ENCODE measurements around the gene ETHE1. TPM values are rescaled to one million over a fixed set of nuclear protein-coding genes. Genes with fewer than 3 reads are reported as not detected.
A peak's percentile ranks its signal among the peaks of the same experiment; 100 is the strongest.
"Not testable (repeated sequence)": the region's sequence is repeated elsewhere in the genome, so short reads cannot be mapped to it uniquely, and the experiment has no call there.

The ETHE1 gene
- total RNA-seq, 1 donor from 2014 or later = 144 TPM

- DNase-seq (ENCODE audit: low read depth) = peak; percentile 83
Observed at GRCh38 chr19:43524922-43525835, 1.8 kb downstream of the ETHE1 start.

- DNase-seq (ENCODE audit: low read depth) = not testable (repeated sequence)
Observed at GRCh38 chr19:43523696-43524095, 3.3 kb downstream of the ETHE1 start.

GRCh38 chr19:43522929-43523328 is 4.1 kb downstream of the ETHE1 start:
- no peak for DNase-seq (ENCODE audit: low read depth)

GRCh38 chr19:43519436-43520088 is 7.4 kb downstream of the ETHE1 start:
- DNase-seq (ENCODE audit: low read depth) = peak; percentile 86

GRCh38 chr19:43518051-43518450 is 8.9 kb downstream of the ETHE1 start:
- DNase-seq (ENCODE audit: low read depth) = no peak

- not testable (repeated sequence) for DNase-seq (ENCODE audit: low read depth)
Observed at GRCh38 chr19:43512399-43512798, 14.6 kb downstream of the ETHE1 start.

- DNase-seq (ENCODE audit: low read depth) = no peak
Observed at GRCh38 chr19:43511324-43511723, 15.7 kb downstream of the ETHE1 start.

GRCh38 chr19:43510713-43511112 is 16.3 kb downstream of the ETHE1 start:
- no peak for DNase-seq (ENCODE audit: low read depth)

- no peak for DNase-seq (ENCODE audit: low read depth)
Observed at GRCh38 chr19:43507880-43508279, 19.1 kb downstream of the ETHE1 start.

- no peak for DNase-seq (ENCODE audit: low read depth)
Observed at GRCh38 chr19:43506629-43507028, 20.4 kb downstream of the ETHE1 start.

GRCh38 chr19:43505941-43506340 is 21.1 kb downstream of the ETHE1 start:
- DNase-seq (ENCODE audit: low read depth) = no peak

- DNase-seq (ENCODE audit: low read depth) = no peak
Observed at GRCh38 chr19:43505186-43505456, 21.9 kb downstream of the ETHE1 start.

- DNase-seq (ENCODE audit: low read depth) = peak; percentile 2
Observed at GRCh38 chr19:43504426-43505185, 22.4 kb downstream of the ETHE1 start, which contains the start of gene PHLDB3. TSS of gene PHLDB3 (minus strand) at chr19:43504746. CDS start at chr19:43504118, 628 bp downstream.

- peak; percentile 80 for DNase-seq (ENCODE audit: low read depth)
Observed at GRCh38 chr19:43503501-43504425, 23.2 kb downstream of the ETHE1 start.

GRCh38 chr19:43502419-43502976 is 24.5 kb downstream of the ETHE1 start:
- DNase-seq (ENCODE audit: low read depth) = no peak

- no peak for DNase-seq (ENCODE audit: low read depth)
Observed at GRCh38 chr19:43501661-43502418, 25.2 kb downstream of the ETHE1 start.

- no peak for DNase-seq (ENCODE audit: low read depth)
Observed at GRCh38 chr19:43499042-43499441, 28.0 kb downstream of the ETHE1 start.

- DNase-seq (ENCODE audit: low read depth) = no peak
Observed at GRCh38 chr19:43498233-43498842, 28.7 kb downstream of the ETHE1 start.

- no peak for DNase-seq (ENCODE audit: low read depth)
Observed at GRCh38 chr19:43496960-43497359, 30.0 kb downstream of the ETHE1 start.

- no peak for DNase-seq (ENCODE audit: low read depth)
Observed at GRCh38 chr19:43495082-43495481, 31.9 kb downstream of the ETHE1 start.
